ENCODE data around the gene SGSH.

SGSH gene

GRCh38 chr17:80225230-80225629 is 5.1 kb upstream of the SGSH start:
- DNase-seq: no peak

GRCh38 chr17:80224683-80225082 is 4.5 kb upstream of the SGSH start:
- no peak for DNase-seq

DNA sequence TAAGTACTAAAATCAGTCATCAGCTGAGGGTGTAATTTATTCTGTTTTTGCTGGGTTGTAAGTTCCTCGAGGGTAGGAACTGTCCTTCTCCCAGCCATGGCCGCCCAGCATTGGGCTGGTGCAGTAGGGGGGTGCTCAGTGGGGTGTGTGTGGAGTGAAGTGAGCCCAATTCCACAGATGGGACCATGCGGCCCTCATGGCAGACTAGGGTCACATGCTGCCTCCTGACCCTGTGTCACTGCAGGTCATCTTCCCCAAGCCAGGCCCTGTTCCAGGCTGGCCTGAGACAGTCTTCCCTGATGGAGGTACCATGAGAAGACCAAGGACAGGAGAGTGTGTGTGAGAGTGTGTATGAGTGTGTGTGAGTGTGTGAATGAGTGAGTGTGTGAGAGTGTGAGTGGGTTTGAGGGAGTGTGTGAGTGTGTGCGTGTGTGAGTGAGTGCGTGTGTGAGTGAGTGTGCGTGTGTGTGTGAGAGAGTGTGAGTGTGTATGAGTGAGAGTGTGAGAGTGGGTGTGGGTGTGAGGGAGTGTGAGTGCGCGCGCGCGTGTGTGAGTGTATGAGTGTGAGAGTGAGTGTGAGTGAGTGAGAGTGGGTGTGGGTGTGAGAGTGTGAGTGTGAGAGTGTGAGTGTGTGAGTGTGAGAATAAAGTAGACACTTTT is 3.8 kb upstream of the SGSH start:
- no peak for DNase-seq

- DNase-seq: no peak
Observed at GRCh38 chr17:80223142-80223815, 3.1 kb upstream of the SGSH start.

DNA sequence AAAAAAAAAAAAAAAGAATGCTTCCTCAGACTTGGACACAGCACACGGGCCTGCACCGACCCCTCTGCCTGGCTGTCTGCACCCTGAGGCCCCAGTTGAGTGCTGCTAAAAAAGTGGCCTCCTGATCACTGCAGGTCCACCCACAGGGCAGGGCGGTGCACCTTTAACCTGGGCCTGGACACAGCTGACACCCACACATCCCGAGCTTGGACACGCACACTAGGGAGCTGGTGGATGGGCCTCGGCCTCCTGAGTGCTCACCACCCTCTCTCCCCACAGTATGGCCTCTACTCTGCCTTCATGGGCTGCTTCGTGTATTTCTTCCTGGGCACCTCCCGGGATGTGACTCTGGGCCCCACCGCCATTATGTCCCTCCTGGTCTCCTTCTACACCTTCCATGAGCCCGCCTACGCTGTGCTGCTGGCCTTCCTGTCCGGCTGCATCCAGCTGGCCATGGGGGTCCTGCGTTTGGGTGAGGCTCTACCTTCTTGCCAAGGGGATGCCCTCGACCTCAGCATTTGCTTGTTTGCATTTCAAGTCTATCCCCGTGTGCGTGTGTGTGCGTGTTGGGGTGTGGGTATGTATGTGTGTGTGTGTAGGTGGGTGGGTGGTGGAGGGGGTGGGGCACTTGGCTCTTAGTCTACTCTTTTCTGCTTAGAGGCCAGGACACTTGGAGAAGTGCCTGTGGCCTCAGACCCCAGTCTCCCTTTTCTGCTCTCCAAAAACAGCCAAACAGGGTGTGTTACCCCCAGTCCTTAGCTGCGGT is 2.4 kb upstream of the SGSH start:
- DNase-seq: no peak

- no peak for DNase-seq
Observed at GRCh38 chr17:80221351-80222105, 1.4 kb upstream of the SGSH start.

DNA sequence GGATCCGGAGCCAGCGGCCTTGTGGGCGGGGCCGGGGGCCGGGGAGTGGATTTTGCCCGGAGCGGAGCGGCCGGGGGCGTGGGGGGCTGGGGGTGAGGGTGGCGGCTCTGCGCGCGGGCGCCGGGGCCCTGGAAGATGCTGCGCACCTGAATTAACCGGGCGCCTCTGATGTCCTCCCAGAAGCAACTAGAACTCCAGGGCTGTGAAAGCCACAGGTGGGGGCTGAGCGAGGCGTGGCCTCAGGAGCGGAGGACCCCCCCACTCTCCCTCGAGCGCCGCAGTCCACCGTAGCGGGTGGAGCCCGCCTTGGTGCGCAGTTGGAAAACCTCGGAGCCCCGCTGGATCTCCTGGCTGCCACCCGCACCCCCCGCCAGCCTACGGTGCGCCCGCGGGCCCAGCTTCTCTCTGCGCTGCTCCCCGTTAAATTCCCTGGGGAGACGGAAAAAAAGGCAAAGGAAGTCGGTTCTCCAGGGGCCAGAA is 643 bp upstream of the SGSH start:
- no peak for DNase-seq

GRCh38 chr17:80219763-80220053 is 425 bp downstream of the SGSH start:
- no peak for DNase-seq

DNA sequence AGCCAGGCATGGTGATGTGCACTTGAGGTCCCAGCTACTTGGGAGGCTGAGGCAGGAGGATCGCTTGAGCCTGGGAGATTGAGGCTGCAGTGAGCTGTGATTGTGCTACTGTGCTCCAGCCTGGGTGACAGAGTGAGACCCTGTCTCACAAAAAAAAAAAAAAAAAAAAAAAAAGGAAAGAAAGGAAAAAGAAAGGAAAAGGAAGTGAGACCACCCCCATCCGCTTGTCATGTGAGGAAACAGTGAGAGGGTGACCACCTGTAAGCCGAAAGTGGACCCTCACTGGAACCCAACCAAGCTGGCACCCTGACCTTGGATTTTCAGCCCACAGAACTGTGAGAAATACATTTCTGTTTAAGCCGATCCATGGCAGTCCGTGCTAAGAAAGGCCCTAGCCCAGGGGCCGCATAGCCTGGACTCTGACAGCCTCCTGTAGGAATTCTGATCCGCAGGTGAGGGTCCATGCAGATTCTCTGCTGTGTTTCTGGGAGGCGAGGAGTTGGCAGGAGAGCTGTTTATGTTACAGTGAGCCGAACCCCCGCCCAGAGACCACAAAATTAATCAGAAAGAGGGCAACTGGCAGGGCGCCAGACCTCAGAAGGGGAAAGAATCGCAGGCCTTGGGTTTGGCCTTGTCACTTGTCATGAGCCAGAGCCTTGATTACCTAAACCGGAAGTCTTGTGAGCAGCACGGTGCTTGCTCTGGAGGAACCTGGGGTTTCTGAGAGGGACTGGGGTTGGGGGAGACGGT is 945 bp downstream of the SGSH start:
- peak; percentile 49 for DNase-seq

DNA sequence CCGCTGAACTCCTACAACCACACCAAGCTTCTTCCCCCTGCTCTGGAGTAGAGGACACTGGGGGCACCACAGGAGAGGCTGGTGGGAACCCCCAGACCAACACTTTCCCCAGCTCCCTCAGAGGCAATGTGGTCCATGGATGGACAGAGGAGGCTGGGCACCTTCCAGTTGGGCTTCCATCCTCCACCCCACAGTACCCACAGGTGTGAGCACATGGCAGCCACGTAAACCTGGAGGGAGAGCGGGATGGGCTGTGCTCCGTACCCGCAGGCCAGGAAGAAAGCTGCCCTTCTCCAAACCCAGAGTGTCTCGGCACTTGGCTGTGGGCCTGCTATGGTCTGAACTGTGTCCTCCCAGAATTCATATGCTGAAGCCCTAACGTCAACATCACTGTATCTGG is 1.7 kb downstream of the SGSH start:
- no peak for DNase-seq

GRCh38 chr17:80217703-80218362 is 2.3 kb downstream of the SGSH start:
- DNase-seq: no peak

DNA sequence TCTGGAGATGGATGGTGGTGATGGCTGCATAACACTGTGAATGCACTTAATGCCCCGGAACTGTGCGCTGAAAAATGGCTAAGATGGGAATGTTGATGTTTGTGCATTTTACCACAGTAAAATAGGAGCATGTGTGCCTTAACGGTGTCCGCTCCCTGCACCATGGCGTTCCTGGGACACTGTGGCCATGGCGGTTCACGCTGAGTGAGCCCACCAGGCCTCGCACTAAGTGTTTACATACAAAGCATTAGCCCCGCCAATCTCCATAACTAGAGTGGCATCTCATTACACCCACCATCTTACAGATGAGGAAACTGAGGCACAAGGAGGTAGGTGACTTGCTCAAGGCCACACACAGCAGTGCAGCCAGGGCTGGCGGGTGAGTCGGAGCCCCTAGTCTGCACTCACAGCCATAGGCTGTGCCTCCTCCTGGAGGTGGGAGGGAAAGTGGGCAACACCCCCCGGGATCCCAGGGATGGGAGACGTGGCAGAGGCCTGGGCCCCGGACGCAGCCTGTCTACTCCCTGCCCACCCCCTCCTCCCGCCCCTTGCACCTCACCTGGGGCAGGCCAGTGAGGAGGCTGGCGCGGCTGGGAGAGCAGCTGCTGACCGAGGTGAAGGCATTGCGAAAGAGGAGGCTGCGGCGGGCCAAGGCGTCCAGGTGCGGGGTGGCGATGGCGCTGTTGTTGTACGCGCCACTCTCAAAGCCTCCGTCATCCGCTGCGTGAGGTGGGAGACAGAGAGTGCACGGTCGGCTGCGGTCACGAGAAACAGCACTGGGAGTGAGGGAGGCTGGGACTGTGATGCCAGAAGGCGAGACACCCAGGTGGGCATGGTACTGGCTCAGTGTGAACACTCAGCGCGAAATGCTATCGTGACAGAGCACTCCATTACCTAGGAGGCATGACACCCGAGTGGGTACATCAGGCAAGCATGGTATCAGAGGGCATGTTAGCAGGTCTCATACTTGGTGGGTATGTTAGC is 3.4 kb downstream of the SGSH start:
- no peak for DNase-seq

DNA sequence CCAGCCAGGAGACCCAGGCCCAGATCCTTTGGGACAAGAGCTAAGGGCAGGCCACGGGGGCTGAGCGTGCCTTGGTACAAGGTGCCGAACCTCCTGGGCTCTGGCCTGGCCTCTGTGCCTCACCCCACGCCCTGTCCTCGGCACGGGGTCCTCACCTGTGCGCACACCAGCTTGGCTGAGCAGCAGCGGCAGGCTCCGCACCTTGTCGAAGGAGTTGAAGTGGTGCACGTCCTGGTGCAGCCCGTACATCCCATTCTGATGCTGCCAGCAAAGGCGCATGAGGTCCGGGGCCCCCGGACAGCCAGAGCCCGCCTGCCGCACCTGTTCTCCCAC is 5.3 kb downstream of the SGSH start:
- DNase-seq: no peak

DNA sequence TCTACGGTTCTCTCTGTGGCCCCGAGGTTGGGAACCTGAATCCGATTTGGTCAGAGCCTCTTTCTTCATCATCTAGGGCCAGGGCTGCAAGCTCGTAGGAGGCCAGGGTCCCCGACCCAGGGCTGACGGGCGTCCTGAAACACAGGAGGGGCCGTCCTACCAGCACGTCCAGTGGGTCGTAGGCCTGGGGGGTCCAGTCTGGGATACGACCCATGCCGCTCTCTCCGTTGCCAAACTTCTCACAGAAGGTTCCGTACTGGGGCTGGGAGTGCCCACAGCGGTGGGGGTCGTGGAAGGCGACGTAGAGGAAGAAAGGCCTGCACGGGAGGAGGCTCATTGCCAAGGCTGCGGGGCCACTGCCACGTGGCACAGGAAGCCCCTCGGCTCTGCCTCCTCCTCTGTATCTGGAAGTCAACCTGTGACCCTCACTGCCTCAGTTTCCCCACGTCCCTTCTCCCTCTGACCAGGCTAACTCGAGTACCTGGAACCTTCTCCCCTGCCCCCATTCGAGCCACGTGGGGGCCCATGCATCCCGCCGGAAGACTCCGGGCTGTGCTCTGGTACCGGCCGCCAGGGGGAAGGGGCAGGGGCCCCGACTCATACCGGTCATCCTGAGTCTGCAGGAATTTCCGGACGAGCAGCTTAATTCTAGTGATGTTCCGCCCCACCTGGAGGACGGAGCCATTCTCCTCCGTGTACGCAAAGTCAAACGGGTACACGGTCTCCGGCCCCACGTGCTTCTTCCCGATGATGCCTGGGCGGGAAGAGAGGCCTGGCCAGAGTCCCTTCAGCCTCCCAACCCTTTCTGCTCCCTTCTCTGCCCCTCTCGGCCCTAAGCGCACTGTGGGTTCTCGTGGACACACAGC is 5.9 kb downstream of the SGSH start:
- DNase-seq: no peak

DNA sequence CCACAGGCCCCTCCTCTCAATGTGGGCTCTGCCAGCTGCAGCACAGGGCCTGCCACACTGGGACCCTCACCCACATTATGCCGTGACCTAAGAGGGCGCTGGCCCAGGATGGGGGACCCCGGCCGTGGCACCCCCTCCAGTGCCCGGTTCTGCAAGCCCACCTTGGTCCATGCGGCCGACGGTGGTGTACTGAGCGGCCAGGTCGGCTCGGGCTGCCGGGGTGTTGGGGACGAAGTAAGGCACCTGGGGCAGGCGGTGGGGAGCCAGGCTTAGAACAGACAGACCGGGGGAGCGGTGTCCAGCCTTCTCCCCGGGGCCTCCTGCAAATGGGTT is 6.5 kb downstream of the SGSH start:
- DNase-seq: no peak

DNA sequence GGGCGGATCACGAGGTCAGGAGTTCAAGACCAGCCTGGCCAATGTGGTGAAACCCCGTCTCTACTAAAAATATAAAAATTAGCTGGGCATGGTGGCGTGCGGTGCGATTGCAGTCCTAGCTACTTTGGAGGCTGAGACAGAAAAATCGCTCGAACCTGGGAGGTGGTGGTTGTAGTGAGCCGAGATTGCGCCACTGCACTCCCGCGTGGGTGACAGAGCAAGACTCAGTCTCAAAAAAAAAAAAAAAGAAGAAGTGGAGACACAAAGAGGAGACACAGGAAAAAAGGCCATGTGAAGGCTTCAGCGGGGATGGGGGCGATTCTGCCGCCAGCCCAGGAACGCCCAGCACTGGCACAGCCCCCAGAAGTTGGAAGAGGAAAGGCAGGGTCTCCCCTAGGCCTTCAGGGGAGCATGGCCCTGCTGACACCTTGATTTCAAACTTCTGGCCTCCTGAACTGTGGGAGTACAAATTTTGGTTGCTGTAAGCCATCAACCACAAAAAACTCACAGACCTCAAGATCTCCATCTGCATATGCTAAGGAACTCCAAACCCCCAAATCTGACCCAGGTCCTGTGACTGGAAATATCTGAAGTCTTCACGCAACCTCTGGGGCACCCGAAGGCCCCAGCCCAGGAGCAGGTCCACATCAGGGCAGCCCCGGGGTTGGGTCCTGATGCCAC is 7.0 kb downstream of the SGSH start:
- no peak for DNase-seq

DNA sequence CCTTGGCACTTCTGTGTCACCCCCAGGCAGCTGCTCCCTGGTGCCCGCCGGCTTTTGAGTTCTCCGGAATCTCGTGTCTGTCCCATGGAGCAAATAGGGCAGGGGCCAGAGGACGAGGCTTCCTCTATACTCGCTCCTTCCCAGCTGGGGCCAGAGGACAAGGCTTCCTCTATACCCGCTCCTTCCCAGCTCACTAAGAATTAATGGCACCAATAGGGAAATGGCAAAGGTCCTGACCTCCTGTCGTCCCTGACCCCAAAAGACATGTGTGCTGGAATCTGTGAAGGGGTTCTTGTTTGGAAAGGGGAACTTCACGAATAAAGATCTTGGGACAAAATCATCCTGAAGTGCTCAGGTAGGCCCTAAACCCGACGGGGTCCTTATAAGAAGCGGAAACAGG is 7.6 kb downstream of the SGSH start:
- no peak for DNase-seq

DNA sequence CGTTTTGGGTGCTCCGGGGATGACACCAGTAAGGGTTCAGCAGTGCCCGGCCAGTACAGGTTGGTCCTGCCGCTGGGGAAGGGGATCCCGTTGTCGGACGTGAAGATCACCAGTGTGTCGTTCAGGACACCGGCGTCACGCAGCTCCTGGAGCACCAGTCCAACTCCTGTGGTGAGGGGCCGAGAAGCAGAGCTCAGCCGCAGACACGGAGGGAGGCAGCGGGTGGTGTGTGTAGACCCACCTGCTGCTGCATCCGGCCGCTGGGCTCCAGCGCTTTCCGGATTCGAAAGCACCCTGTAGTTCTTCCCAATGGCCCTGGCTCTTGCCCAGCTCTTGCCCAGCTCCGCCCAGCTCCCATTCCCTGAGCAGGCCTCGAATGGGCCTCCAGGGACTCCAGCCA is 8.0 kb downstream of the SGSH start:
- DNase-seq: no peak

- DNase-seq: no peak
Observed at GRCh38 chr17:80210348-80211108, 9.6 kb downstream of the SGSH start.

Measured in amniotic stem cell (primary cell).